H1 (cell line): Measurements from ENCODE around the gene PABPC1L. TPM values are rescaled to one million over a fixed set of nuclear protein-coding genes. Genes with fewer than 3 reads are reported as not detected.

ENCODE experiments used
- EGR1 ChIP-seq: IDR thresholded peaks from 2 replicates; pipeline ENCODE4 v1.6.1; 2011; ENCODE audit warnings: low read depth, low read length, borderline replicate concordance
- FOSL1 ChIP-seq: IDR thresholded peaks from 2 replicates; pipeline ENCODE4 v1.6.1; 2011; ENCODE audit warnings: mild to moderate bottlenecking, low read depth, low read length, moderate library complexity; ENCODE audit not compliant: insufficient read depth
- NRF1 ChIP-seq: IDR thresholded peaks from 2 replicates; pipeline ENCODE4 v1.6.1; 2011; ENCODE audit warnings: mild to moderate bottlenecking, low read depth, low read length, improper control_type of control experiment
- POLR2A ChIP-seq, 2 experiments: IDR thresholded peaks; 1 replicate in 1 of 2; 2 replicates in 1 of 2; pipeline ENCODE4 v1.6.1; 2011; ENCODE audit warnings: low read depth in 2 of 2, low read length in 2 of 2, mild to moderate bottlenecking in 2 of 2; ENCODE audit errors: control extremely low read depth in 1 of 2
- POLR2AphosphoS5 ChIP-seq: IDR thresholded peaks from 2 replicates; pipeline ENCODE4 v1.6.1; 2011; ENCODE audit warnings: low read depth, low read length
- RAD21 ChIP-seq, 2 experiments: IDR thresholded peaks in 1 of 2; conservative IDR thresholded peaks in 1 of 2; 2 replicates each; pipeline ENCODE4 v1.6.1; 2011; ENCODE audit warnings: low read depth in 2 of 2, low read length in 2 of 2, improper control_type of control experiment in 1 of 2, inconsistent platforms in 1 of 2, mild to moderate bottlenecking in 1 of 2, moderate library complexity in 1 of 2
- TEAD4 ChIP-seq: IDR thresholded peaks from 2 replicates; pipeline ENCODE4 v1.6.1; 2012; ENCODE audit warnings: low read depth, low read length, inconsistent platforms, mixed read lengths
- polyA plus RNA-seq, 7 experiments: library from polyadenylated mRNA; depleted of rRNA in 3 of 7; stranded (reverse) in 5 of 7; unstranded in 2 of 7; fragments of >200 nt in 5 of 7; fragments of 200-250 nt in 2 of 7; gene quantifications; 1 replicate in 5 of 7; 2 replicates in 1 of 7; 4 replicates in 1 of 7; pipeline versions ENCODE4 v1.2.1 to v1.2.3, GENCODE V29; 2011 to 2013; ENCODE audit warnings: missing spikeins in 2 of 7, mixed read lengths in 2 of 7
- total RNA-seq: library from RNA; stranded (reverse); fragmentation: NEBNext Ultra II Directional; extraction: Animal tissue kit (Norgen Biotek cat#: 25700); gene quantifications from 2 replicates; pipeline ENCODE4 v1.2.1, GENCODE V29; 2021

PABPC1L gene
- total and polyA plus RNA-seq, 2 of the 8 experiments (the other 6 are each of a cell fraction or from before 2014, with no cell fraction given) = 61.1 to 108 TPM

DNA sequence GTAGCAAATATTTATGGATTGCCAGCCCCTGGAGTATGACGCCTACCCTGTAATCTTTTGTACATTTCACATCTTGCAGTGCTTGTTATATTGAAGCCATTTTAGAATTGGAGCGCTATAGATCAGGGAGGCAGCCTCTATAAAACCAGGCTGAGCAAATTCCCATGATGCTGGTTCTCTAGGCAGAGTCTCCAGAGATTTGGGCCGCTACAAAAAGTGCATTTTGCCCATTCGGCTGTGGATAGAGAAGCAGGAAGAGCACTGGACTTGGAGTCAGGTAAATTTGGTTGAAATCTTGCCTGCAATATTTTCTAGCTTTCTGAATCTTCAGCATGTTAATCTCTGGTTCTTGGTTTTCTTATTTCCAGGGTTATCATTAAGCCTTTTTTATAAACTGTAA, 22.4 kb upstream of the PABPC1L start (continued):
- TF ChIP-seq POLR2AphosphoS5 (no peak), NRF1 (no peak), TEAD4 (no peak), POLR2A (IDR thresholded peaks at IDR 0.05; ENCODE audit: control extremely low read depth in 1 of 2, low read depth in 2 of 2, low read length in 2 of 2) (no peak), EGR1 (no peak), FOSL1 (no peak), RAD21 (IDR thresholded peaks at IDR 0.05 in 1 of 2, conservative IDR thresholded peaks at IDR 0.05 in 1 of 2; ENCODE audit: low read depth in 2 of 2, low read length in 2 of 2) (no peak)
- TF ChIP-seq, all 59 proteins: peak for 0
